ENCODE measurements around the gene MTMR2.

The MTMR2 gene

DNA sequence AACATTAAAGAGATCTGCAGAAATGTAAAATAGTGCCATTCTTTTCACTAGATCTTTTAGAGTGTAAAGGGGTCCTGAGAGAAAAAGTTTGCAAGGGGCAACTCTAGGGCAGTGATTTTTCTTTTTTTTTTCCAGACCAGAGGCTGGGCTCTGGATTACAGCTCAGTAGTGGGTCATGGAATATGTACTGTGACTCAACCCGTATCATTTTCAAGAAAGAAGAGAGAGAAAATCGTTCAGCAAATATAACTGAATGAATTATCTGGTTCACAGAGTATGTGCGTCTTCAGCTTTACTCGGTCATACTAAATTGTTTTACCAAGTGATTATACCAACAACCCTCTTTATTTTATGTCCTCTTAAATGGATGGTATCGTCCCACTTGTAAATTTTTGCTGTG, 129.8 kb downstream of the MTMR2 start:
- Mint-ChIP-seq H3K27me3 (no peaks in the 10 kb centered on the region), H3K9me3 (no peaks in the 10 kb centered on the region), H3K4me1 (peaks cover 38% of the 10 kb centered on the region), H3K27ac (ENCODE audit: low read depth) (no peak overlapping the region), H3K4me3 (no peak overlapping the region), H3K36me3 (ENCODE audit: insufficient read depth) (peaks cover 23% of the 10 kb centered on the region)
- ATAC-seq (replicated peaks; ENCODE audit: extremely low read depth, poor library complexity, severe bottlenecking) (no peak), DNase-seq (ENCODE audit: low spot score in 2 of 2) (no peak)

DNA sequence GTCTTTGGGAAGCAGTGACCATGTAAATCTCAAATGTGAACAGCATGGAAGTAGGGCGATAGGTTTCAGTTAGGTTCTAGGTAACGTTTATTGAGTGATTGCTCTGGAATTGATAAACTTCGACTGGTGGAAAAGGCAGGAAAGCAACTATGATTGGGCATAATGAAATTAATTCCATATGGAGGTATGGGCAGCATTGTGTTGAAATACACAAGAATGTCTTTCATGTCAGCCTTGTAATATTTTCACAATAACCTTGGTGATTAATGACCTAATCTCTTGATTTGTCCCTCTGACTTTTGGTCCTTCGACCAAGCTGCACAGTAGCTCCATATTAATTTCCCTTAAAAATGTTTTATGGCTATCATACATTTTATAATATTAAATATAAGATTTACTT, 130.8 kb downstream of the MTMR2 start:
- DNase-seq (ENCODE audit: low spot score in 2 of 2) (no peak), ATAC-seq (replicated peaks; ENCODE audit: extremely low read depth, poor library complexity, severe bottlenecking) (no peak)
- Mint-ChIP-seq H3K4me3 (no peak overlapping the region), H3K36me3 (ENCODE audit: insufficient read depth) (peaks cover 25% of the 10 kb centered on the region), H3K9me3 (no peaks in the 10 kb centered on the region), H3K27ac (ENCODE audit: low read depth) (no peak overlapping the region), H3K27me3 (no peaks in the 10 kb centered on the region), H3K4me1 (peaks cover 44% of the 10 kb centered on the region)

DNA sequence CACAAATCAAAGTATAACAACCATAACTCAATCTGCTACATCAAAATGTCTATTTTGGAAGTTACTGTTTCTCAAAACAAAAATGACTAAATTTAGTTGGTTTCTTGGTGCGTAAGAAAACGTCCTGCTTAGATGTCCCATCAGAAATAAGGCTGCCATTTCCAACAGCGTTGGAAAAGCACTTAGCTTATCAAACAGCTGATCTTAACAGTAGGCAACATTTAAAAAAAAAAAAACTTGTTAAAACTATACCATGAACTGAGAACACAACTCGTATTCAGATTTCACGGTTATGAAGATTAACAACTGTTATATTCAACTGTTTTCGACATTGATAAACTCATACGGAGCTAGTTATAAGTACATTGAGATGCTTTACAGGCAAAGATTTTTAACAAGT, 131.2 kb downstream of the MTMR2 start:
- Mint-ChIP-seq H3K4me3 (no peak overlapping the region), H3K36me3 (ENCODE audit: insufficient read depth) (peaks cover 27% of the 10 kb centered on the region), H3K9me3 (no peaks in the 10 kb centered on the region), H3K27ac (ENCODE audit: low read depth) (no peak overlapping the region), H3K4me1 (peaks cover 48% of the 10 kb centered on the region), H3K27me3 (no peaks in the 10 kb centered on the region)
- no peak for ATAC-seq (replicated peaks; ENCODE audit: extremely low read depth, poor library complexity, severe bottlenecking)
- no peak for DNase-seq (ENCODE audit: low spot score in 2 of 2)

DNA sequence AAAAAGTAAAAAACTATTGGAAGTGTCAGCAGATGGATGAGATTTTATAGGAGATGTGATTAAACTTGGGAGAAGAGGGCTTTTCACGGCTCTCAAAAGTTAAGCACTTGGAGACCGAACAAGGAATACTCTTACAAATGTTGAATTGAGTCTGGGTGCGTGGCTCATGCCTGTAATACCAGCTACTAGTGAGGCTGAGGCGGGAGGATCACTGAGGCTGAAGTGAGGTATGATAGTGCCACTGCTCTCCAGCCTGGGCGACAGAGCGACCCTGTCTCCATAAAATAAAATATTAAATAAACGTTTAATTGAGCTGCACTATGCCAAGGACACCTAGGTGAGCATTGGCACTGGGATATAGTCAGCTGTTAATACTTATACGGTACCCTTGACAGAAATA, 131.7 kb downstream of the MTMR2 start:
- no peak for DNase-seq (ENCODE audit: low spot score in 2 of 2)
- Mint-ChIP-seq H3K4me3 (peak overlapping the region; percentile 98), H3K4me1 (peaks cover 48% of the 10 kb centered on the region), H3K27me3 (no peaks in the 10 kb centered on the region), H3K9me3 (no peaks in the 10 kb centered on the region), H3K27ac (ENCODE audit: low read depth) (peak overlapping the region; percentile 100), H3K36me3 (ENCODE audit: insufficient read depth) (peaks cover 30% of the 10 kb centered on the region)
- no peak for ATAC-seq (replicated peaks; ENCODE audit: extremely low read depth, poor library complexity, severe bottlenecking)

DNA sequence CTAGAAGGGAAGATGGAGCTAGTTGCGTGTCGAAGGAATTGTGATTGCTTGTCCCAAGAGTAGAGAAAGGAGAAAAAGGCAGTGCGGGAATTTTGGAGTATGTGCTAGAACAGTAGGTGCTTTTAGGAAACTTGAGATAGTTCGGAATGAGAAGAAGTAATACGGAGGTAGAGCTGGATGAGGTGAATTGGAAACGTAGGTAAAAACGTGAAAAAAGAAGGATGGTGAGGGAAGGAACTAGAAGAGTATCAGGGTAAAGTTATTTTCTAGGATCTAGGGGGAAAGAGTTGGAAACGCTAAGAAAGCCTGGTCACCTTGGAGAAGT, 132.2 kb downstream of the MTMR2 start:
- peaks cover 48% of the 10 kb centered on the region for H3K4me1 Mint-ChIP-seq
- H3K36me3 Mint-ChIP-seq (ENCODE audit: insufficient read depth): peaks cover 33% of the 10 kb centered on the region
- peak overlapping the region; percentile 98 for H3K4me3 Mint-ChIP-seq
- no peaks in the 10 kb centered on the region for H3K9me3 Mint-ChIP-seq
- peak overlapping the region; percentile 100 for H3K27ac Mint-ChIP-seq (ENCODE audit: low read depth)
- no peak for DNase-seq (ENCODE audit: low spot score in 2 of 2)
- H3K27me3 Mint-ChIP-seq: no peaks in the 10 kb centered on the region
- no peak for ATAC-seq (replicated peaks; ENCODE audit: extremely low read depth, poor library complexity, severe bottlenecking)

DNA sequence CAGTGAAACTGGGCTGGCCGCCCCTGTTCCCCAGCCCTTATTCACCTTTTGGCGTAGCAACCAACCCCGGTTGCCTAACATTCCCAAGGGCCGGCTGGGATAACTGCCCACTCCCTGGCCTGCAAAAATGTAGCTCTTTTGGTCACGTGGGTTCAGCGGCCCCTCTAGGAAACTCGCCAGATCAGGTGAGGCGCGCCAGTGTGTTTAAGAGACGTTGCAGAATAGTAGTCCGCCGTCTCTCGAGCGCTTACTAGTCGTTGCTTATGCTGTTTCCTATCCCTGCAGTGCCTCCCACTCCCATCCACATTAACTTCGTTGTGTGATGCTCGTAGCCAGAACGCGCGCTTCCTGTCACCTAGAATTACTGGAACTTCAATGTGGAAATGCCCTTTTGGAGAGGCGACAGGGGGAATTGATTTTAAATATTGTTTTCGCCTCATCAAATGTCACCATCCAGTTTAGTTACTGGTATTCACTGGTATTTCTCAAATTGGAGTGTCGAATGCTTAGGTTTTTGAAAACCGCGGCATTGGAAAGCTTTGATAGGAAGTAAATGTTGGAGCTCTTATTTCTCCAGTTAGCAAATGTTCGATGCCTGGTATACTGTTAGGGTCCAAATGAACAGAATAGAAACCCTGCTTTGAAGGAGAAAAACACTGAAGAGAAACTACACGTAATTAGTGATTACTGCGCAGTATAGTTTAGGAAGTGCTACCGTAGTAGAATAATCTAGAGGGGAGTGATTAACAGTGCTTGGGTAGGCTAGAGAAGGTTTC, 132.8 kb downstream of the MTMR2 start:
- Mint-ChIP-seq H3K9me3 (no peaks in the 10 kb centered on the region), H3K27ac (ENCODE audit: low read depth) (peak overlapping the region; percentile 100), H3K4me1 (peaks cover 49% of the 10 kb centered on the region), H3K4me3 (peak overlapping the region; percentile 98), H3K36me3 (ENCODE audit: insufficient read depth) (peaks cover 35% of the 10 kb centered on the region), H3K27me3 (no peaks in the 10 kb centered on the region)
- DNase-seq (ENCODE audit: low spot score in 2 of 2) (peak in 1 of 2 donors; percentile 37), ATAC-seq (replicated peaks; ENCODE audit: extremely low read depth, poor library complexity, severe bottlenecking) (no peak)

DNA sequence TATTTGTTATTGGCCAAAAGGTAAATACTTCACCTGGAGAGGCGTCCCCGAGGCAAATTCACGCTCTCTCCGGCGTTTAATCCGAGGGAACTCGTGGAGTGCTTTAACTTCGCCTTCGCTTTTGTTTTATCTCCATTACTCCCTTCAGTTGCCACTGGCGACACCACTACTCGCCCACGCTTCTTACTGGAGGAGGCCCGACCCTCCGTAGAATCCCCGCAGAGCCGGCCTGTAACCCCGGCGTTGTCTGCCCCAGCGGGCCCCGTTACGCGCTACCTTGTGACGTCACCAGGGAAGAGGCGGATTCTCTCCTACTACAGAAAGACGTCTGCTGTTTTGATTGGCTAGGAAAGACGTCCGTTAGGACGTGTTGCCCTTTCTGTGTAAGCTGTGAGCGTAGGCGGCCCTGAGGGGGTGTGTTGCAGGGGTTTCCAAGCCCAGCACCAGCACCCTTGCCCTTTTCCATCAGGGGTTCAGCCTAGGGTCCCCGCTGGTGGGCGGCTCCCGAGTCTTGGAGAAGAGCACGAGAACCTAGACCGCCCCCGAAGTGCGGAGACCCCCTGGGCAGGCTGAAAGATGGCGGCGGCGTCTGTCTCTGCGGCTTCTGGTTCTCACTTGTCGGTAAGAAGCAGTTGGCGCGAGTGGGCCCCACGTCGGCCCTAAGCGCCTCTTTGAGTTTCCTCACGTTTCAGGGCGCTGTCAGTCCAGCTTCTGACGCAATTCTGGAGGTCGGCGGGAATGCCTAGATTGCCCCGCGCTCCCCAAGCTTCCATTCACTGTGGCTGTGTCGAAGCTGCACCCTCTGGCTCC, 133.6 kb downstream of the MTMR2 start, which contains the start of gene CEP57:
TSS of gene CEP57 (plus strand) at position 376 of the 810 bp plus-strand sequence. CDS start at position 577, 201 bp downstream.
- no peaks in the 10 kb centered on the region for H3K27me3 Mint-ChIP-seq
- ATAC-seq (replicated peaks; ENCODE audit: extremely low read depth, poor library complexity, severe bottlenecking) (peak; percentile 61), DNase-seq (ENCODE audit: low spot score in 2 of 2) (peak; percentile 90 to 92)
- H3K4me1 Mint-ChIP-seq: peaks cover 52% of the 10 kb centered on the region
- no peaks in the 10 kb centered on the region for H3K9me3 Mint-ChIP-seq
- peaks cover 41% of the 10 kb centered on the region for H3K36me3 Mint-ChIP-seq (ENCODE audit: insufficient read depth)
- peak within 1 kb of the TSS; percentile 98 for H3K4me3 Mint-ChIP-seq
- peak within 1 kb of the TSS; percentile 100 for H3K27ac Mint-ChIP-seq (ENCODE audit: low read depth)

DNA sequence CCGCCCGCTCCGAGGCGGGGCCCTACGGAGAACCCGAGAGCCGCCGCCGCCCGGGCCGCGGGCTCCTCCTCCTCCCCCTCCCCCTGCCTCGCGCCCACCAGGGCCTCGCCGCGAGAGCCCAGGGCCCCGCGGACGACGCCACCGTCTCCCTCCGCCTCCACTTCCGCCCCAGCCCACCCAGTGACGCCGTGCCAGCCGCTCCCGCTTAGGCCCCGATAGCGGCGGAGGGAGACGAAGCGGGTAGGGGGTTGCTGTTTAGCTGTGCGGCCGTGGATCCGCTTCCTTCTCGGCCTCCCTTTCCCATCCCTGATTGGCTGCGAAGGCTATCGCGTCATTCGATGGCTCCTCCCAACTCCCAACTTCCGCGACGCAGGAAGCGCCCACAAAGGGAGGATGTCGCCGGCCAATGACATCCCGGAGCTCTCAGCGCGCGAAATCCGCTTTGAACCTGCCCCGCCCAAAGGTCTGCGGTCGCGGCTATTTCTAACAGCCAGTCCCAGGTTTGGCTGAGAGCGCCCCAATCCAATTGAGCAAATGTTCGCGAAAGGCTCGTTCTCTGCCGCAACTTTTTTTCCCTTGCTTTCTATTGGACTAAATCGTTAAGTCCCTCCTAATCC, 134.3 kb downstream of the MTMR2 start, which contains the start of gene FAM76B:
TSS of gene FAM76B (minus strand) at position 277 of the 617 bp plus-strand sequence. CDS start 304 bp downstream, outside the sequence.
- peak; percentile 95 to 99 for DNase-seq (ENCODE audit: low spot score in 2 of 2)
- Mint-ChIP-seq H3K9me3 (no peaks in the 10 kb centered on the region), H3K27ac (ENCODE audit: low read depth) (peak within 1 kb of the TSS; percentile 100), H3K27me3 (no peaks in the 10 kb centered on the region), H3K36me3 (ENCODE audit: insufficient read depth) (peaks cover 45% of the 10 kb centered on the region), H3K4me3 (peak within 1 kb of the TSS; percentile 98), H3K4me1 (peaks cover 47% of the 10 kb centered on the region)
- peak; percentile 69 for ATAC-seq (replicated peaks; ENCODE audit: extremely low read depth, poor library complexity, severe bottlenecking)

DNA sequence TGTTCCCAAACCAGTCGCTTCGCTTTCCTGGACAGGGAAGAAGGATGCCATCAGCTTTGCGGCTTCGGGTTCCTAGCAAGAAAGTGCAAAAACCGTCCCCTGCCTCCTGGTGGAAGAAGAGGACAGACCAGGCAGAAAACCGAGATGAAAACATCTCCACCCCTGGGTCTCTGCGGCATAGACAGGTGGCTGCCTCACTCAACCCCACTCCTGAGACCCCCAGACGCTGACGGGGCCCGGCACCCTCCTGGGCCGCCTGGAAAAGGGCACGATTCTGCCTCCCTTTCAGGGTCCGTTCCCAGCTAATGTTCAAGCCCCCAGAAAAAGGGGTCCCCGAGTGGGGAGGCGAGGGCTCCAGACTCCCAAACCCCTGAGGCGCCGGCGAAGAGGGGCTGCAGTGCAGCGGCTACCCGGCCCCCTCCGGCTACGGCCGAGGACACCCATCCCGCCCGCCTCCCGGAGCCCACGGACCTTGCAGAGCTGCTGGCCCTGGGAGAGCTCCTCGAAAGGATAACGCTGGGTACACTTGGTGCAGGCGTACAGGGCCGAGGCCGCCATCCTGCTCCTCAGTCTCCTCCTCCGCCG, 134.9 kb downstream of the MTMR2 start:
- Mint-ChIP-seq H3K27me3 (no peaks in the 10 kb centered on the region), H3K4me1 (peaks cover 43% of the 10 kb centered on the region), H3K9me3 (no peaks in the 10 kb centered on the region), H3K4me3 (peak overlapping the region; percentile 98), H3K36me3 (ENCODE audit: insufficient read depth) (peaks cover 49% of the 10 kb centered on the region), H3K27ac (ENCODE audit: low read depth) (peak overlapping the region; percentile 100)
- ATAC-seq (replicated peaks; ENCODE audit: extremely low read depth, poor library complexity, severe bottlenecking): no peak
- no peak for DNase-seq (ENCODE audit: low spot score in 2 of 2)
